NOMO-1 treated with dmso at 0.1 percent for 144 hours (cell line): ENCODE results near the gene RRBP1.

Experiments used
- DNase-seq: peaks from one replicate; lab custom pipeline; 2025; ENCODE audit not compliant: unreplicated experiment; lab: John Stamatoyannopoulos, UW

The RRBP1 gene

DNA sequence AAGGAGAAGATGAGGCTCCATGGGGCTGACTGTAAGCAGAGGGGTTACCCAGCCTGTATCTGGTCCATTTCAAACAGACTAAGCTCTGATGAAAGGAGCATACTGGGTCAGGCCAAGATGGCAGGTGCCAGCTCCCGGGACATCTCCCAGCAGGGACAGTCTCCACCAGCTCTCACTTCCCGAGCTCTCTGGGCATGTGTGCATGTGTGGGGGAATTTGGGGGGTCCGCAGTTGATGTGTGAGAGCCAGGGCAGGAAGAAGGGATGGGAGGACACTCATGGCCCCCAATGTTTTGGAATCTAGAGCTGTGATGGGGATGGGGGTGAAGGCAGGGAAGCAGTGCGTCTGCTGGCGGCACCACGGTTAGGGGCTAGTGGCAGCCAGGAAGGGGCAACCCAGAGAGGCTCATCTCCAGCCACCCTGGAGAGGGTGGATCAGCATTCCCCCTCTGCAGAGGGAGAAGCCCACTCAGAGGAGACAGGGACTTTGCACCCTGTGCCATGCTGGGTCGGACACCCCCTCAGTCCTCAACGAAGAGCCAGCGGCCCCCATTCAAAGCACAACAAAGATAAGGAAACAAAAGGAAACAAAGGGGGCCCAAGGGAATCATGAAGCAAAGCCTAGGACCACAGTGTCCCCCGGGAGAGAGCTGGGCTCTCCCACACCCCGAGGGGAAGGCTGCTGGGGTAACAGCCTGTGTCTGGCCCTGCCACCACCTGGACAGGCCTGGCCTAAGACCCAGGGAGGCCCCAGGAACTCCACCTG lies 59.8 kb downstream of the RRBP1 start:
- no peak for DNase-seq

DNA sequence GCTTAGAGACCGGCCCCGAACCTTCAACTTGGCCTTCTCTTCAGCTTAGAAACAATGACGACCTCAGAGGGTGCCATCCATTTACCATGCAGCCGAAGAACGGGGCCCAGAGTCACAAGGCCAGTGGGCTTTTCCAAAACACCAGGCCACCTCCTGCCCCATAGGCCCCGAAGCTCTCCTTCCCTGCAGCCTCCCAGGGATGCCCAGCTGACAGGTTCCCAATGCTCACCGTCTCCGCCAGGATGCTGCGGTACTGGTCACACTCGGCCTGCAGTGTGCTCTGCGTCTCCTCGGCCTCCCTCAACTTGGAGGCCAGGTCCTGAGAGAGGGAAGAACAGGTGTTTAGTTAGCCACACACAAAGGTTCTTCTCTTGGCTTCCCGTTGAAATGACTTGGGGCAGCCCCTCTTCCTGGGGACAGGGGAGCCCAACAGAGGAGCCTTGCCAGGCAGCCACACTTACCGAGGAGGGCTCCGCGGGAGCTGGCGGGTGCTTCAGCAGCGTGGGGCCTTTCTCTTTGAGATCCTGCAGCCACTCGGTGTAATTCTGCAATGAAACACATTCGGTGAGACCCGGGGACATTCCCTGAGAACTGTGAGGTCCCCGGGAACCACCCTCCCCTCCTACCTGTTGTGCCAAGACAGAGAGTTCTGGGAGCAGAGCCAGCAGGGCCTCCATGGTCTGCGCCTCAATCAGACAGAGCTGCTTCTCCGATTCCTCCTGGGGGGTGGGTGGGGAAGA lies 60.6 kb downstream of the RRBP1 start:
- no peak for DNase-seq

DNA sequence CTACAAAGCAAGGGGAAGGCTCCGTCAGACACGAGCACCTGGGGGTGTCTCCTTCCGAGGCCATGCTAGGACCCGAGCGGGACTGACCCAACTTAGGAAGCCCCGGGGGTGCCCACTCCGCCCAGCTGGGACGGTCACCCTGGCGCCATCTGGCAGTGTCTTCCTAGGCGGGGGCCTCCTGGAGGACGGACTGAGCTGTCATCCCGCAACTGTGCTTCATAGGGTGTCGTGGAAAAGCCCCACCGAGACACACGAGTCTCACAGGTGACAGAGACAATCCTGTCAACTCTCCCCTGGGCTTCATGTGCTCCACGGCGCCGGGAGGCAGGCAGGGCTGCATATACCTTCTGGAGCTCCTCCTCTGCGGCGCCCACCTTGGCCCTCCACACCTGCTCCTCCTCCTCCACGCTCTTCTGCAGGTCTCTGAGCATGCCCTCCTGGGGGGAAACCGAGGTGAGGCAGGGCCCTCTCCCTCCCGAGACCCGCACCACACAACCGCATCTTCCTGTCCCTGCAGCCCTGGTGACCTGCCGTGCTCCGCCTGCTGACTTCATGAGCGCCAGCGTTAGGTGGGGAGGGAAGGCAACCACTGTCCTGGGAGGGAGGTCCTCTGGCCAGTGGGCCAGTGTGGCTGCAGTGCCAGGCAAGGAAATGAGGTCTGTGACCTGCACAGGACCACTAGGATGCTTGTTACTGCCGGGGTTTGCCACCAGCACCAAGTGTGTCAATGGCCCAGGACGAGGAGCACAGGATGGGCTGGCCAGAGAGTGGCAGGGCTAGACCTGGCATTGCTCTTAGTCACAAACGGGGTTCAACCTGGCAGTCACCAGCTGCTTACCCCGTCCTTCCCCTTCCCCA lies 61.4 kb downstream of the RRBP1 start:
- no peak for DNase-seq

DNA sequence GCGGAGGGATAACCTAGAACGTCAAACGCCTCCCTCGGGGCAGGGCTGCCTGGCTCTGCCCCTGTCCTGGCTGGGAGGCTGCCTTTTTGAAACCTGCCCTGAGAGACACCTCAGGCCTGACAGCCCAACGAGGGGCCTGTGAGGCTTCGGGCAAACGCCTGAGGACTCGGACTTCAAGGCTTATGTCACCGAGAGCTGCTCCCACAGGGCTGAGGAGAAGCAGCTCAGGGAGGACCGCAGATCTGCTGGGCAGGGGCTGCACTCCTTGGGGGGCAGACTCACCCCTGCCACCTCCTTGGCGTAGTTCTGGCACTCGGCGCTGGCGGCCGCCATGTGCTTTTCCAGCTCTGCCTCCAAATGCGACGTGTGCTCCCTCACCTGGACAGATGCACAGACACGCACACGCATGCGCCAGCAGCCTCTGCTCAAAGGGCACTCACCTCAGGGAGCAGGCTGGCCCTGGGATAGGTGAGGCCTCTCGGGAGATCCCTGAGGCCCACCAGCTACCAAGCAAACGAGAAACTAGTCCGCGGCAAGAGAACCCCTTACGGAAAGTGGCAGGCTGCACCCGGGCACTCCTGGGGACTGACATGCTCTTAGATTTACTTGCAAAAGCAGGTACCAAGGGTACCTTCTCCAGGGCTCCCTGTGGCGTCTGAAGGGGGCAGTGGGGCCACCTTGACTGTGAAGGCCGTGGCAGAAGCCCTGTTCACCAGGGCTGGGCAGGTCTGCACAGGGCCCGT lies 62.5 kb downstream of the RRBP1 start:
- no peak for DNase-seq

DNA sequence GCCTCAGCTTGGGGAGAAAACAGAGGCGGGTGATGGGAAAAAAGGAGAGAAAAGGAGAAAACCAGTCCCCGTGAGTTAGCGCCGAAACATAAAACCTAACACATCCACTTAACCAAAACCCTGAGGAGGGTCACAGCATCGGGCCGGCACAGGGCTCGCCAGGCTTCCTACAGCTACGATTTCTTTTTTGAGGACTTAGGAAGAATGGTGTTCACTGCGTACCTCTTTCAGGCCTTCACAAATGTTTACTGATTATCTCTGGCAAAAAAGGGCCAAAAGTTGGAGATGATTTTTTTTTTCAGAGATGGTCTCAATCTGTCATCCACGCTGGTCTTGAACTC lies 63.4 kb downstream of the RRBP1 start:
- no peak for DNase-seq

DNA sequence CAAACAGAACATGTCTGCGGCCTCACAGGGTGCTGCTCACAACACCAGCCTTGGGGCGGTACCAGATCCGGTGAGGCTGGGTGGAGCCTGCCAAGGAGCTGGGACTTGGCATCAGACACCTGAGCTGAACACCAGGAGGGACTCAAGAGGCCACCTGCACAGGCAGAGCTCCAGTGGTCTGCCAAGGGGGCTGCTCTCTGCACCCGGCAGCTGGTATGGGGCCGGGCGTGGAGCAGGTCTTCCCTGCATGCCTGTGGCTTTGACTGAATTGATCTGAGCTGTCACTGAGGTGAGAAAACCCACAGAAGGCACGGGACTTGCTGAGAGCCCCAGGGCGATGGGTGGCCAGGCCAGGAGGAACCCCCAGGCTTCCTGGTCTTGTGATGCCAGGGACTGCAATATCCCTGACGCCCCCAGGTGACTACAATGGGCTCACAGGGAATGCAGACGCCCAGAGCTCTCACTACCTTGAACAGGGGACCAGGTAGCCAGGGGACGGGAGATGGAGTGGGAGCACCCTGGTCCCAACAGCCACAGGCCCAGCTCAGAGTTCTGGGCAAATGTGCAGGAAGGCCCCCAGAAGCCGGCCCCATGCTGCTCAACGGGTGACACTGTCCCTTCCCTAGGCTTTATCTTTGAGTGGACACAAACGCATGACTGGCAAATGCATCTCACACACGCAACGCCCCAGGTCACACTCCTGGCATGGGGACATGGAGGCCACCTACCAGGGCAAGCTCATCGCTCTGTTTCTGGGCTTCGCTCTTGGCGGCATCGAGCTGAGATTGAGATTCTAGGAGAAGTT lies 64.0 kb downstream of the RRBP1 start:
- no peak for DNase-seq

DNA sequence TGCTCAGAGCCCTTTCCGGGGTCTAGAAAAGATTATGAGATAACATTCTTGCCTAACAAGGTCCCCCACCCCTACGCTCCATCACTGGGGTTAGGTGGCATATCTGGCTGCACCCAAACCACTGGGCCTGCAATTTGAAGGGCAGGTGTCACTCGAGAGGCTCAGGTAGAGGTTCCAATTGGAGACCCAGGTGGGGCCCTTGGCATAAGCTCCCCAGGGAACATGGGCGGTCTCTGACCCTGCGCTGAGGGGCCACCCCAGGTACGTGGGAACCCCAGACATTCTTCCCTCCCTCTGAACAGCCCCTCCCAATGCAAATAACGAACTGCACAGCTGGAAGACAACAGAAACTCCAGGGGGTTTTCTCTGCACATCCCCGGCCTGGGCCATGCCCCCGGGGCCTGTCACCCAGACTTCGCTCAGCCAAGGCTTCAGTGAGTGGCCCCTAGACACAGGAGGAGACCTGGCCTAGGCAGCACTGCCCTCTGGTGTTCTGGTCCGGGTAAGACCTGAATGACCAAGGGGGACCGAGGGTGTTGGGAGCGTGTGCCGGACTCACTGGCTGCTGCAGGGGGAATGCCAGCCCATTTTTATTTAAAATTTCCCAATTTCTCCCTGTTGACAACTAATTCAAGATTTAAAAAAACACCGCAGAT lies 64.7 kb downstream of the RRBP1 start:
- DNase-seq: no peak

DNA sequence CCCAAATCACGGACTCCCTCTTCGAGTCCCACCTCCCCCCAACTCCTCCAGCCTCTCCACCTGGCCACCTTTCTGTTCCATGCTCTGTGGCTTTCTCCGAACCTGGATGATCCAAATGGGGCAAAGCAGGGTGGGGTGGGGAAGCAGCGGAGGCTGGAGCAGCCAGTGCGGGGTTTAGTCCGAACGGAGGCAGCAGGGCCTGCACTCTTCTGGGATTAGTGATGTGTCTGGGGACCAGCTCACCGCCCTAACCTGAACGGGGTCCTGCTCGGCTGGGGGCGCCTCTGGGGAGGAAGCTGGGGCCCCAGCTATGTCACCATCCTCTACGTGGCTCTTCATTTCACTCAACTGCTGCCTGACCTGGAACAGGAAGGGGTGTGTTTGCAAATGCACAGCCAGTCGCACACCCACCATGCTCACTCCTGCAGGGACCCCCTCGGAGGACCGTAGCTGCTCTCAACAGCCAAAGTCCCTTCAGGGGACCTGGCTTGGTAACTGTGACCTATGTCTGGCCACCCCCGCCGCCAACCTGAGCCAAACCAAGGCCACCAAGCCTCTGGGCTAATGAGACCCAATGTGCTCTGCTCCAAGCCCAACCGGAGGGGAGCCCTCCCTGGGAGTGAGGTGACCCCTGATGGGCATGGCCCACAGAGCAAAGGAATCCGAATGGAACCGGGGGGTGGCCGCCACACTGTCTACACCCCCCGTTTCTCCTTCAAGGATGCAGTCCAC lies 65.4 kb downstream of the RRBP1 start:
- DNase-seq: no peak

DNA sequence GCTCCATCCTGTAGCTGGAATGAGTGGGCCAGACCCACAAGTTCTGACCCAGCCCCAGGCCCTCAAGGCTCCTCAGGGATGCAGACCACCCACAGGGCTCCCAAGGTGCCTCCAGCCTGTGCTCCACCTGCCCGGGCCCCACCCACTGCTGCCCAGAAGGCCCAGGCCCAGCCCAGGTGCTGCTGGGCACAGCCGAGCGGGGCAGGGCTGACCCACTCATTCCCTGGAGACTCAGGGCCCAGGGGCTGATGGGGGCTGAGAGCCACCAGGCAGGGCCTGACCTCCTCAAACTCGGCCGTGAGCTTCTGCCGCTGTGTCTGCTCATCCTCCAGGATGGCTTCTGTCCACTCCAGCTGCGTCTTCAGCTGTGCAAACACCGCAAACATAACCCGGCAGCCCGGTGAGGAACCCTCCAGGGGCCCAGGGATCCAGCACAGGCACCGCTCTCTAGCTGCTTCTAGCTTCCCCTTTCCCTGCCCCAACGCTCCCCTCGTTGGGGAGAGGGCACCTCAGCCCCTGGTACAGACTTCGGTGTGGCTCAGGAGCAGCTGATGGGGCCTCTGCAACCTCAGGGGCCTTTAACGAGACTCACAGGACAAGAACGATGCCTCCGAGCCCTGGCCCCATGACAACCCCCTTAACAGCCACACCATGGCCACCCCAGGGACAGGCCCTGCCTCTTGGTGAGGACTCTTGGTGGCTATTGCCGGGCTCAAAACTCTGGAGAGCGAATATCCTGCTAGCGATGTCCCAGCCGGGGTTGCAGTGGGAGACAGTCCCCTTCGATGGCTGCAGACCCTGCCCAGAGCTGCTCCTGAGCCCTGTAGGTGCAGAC lies 66.2 kb downstream of the RRBP1 start:
- DNase-seq: no peak

DNA sequence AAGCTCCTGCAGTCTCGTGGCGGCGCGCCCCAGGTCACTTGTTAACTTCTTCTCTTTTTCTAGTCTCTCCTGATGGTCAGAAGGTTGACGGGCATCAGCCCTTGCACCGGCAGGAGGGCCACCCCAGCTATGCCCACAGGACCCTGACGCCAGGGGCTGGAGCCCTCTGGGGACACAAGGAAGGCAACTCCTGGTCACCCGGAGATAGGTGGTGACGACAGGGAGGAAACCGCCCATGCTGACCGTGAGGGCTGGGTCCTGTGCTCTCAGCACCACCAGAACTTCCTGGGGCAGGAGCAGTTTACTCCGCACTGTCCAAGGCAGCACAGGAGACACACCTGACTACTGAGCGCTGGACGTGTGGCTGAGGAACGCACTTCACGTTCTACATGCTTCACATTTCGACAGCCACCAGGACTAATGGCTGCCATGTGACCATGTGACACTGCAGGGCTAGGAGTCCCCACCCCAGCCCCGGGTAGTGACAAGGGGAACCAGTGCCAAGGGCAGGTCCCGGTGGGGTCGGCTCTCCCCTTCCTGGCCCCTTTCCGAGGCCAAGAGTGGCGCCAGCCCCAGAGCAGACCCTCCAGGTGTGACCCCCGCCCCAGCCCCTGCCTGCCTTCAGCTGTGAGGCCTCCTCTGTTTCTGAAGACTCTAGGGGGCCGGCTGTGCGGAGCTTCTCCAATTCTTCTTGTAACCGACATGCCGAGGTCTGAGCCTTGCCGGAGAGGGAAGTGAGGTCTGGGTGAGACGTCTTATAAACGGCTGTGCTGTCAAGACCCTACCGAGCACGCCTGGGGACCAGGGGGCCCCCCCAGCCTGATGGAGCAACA lies 67.0 kb downstream of the RRBP1 start:
- DNase-seq: no peak

DNA sequence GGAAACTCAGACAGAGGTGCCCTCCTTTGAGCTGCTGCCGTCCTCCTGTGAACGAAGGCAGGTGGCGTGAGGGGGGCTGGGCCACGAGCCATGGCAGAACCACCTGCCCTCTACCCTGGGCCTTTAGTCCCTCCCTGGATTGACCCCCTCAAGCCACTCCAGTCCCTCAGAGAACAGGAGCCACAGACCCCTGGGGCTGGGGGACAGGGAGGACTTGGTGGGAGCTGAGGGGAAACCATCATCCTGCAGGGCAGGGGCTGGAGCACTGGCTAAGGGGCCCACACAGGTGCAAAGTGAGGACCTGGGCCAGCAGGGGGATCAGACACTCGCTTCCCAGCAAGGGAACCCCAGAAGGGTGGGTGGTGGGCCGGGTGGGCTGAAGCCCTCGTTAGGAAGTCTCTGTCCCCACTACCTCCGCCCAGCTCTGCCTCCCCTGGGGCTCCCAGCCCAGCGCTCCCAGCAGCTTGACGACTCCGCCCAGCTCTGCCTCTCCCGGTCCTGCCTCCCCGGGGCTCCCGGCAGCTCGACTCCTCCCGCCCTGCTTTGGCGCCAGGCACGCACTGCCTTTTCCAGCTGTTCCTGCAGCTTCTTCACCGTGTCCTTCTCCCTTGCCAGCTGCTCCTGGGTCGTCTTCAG lies 67.7 kb downstream of the RRBP1 start:
- DNase-seq: no peak

DNA sequence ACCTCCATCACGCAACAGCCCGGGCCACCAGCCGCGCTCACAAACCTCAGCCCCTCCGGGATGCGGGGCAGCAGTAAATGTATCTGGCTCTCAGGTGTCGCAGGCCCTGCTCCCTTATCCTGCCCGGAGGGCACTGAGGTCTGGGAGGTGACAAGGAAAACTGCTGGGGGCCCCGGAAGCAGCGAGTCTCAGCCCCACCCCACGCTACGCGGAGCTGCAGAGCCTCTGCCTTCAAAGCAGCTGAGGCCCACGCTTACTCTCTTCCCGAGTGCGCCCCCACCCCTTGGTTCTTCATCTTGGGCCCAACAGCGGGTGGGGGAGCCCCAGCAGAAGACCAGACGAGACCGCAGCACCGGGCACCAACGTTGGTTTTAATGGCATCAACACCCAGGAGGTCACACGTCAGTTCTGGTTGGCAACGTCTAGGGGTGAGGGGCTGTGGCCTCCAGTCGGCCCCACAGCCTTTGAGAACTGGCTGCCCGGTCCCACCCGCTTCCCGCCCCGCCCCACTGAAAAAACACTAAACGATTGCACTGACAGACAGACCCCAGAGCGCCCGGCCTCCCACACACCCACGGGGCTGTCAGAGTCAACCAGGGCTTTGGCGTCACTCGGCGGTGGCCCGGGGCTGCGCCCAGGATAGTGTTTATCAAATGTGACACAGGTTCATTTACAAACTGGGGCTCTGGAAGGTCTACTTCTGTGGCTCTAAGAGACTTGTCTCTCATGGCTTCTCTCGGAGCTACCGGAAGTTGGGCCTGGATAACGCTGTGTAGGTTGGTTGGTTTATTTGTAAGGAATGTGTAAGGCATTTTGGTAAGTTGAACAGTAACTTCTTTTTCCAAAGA lies 68.5 kb downstream of the RRBP1 start:
- DNase-seq: no peak

DNA sequence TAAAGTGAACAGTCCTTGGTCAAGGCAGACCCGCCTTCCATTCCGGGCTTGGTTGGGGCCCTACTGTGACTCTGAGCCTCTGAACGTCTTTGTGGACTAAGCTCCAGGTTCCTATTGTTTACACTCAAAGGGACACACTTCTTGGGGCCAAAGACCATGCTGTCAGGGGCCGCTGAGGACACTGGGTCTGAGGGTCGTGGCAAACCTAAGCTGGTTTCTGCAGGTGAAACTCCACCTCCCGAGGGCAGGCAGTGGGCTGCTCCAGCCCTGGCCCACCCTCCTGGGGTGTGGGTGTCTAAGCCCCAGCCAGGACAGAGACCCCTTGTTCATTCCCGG lies 69.1 kb downstream of the RRBP1 start:
- DNase-seq: no peak

DNA sequence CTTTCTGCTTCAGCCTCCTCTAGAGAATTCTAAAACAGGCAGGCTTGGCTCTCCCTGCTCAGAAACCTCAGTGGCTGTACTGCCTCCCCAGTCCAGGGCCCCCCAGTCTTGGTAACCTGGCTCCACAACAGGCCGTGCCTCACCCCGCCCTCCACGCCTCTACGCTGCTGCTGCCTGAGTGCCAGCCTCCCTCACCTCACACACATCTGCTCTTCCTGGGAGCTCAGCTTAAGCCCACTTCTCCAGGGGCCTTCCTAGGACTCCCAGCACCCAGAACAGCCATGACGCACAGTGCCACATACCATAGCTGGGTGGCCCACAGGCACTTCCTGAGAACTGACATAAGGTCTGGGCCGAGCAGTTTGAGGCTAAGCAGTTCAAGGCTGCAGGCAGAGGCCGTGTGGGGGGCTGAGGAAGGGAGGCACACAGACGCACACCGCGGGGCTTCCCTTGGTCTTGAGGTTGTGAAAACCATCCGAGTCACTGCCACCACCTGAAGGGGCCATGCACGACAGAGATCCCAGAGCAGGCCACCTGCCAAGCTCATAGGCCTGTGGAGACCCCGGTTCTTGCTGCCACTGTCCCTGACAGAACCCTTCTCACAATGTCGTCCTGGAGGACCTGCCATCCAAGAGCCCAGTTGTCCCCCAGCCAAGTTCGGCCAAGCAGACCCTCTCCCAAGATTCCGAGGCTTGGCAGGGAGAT lies 69.6 kb downstream of the RRBP1 start:
- no peak for DNase-seq

DNA sequence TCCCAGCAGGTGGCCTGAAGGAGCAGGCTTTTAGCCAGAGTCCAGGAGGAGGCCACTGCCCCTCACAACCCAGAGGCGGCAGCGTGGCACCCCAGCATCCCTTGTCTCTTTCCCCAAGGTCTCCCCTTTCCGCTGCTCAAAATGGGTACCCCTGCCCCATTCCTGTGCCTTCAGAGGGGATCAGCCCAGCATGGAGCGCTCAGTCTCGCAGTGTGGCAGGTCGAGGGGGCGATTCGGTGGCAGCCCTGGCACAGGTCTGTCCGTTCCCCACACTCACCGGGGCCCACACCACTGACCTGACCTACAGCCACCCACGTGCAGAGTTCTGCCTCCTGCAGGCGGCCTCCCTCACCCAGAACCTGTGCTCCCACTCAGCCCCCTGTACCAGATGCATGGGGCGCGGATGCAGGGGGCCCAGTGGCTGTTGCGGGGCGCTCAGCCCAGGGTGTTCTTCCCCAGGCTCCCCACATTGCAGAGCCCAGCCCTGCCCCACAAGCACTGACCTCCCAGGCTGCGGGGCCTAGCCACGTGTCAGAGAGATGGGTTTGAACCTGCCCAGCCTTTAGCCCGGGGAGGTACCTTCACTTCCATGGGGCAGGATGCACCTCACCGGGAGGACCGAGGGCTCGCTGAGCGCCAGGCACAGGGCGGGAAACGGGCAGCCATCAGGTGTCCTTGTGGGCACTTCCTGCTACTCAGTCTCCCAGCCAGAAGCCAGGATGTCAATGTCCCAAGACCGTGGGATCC lies 70.3 kb downstream of the RRBP1 start:
- DNase-seq: no peak
